ENCODE data around the gene ABRACL.
"Not testable (repeated sequence)": the region's sequence is repeated elsewhere in the genome, so short reads cannot be mapped to it uniquely, and the experiment has no call there.

The ABRACL gene

GRCh38 chr6:139020689-139021088, 7.9 kb upstream of the ABRACL start:
- TF ChIP-seq, protein P1, sequence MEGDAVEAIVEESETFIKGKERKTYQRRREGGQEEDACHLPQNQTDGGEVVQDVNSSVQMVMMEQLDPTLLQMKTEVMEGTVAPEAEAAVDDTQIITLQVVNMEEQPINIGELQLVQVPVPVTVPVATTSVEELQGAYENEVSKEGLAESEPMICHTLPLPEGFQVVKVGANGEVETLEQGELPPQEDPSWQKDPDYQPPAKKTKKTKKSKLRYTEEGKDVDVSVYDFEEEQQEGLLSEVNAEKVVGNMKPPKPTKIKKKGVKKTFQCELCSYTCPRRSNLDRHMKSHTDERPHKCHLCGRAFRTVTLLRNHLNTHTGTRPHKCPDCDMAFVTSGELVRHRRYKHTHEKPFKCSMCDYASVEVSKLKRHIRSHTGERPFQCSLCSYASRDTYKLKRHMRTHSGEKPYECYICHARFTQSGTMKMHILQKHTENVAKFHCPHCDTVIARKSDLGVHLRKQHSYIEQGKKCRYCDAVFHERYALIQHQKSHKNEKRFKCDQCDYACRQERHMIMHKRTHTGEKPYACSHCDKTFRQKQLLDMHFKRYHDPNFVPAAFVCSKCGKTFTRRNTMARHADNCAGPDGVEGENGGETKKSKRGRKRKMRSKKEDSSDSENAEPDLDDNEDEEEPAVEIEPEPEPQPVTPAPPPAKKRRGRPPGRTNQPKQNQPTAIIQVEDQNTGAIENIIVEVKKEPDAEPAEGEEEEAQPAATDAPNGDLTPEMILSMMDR (IDR thresholded peaks at IDR 0.05; ENCODE audit: low read length): no peak
- no peak for TF ChIP-seq EZH2phosphoT487 (IDR thresholded peaks at IDR 0.05; ENCODE audit: low read length)
- TF ChIP-seq EZH2 (optimal IDR thresholded peaks at IDR 0.05; ENCODE audit: low read depth, low read length): no peak
- Histone ChIP-seq H3K4me2 (ENCODE audit: low read depth, low read length) (no peak overlapping the region), H3F3A (ENCODE audit: insufficient read depth, low read length) (no peaks in the 10 kb centered on the region), H3K4me3 (ENCODE audit: low read length) (no peak overlapping the region), H3K36me3 (replicated peaks; ENCODE audit: insufficient read depth, low read length) (no peaks in the 10 kb centered on the region), H2AFZ (ENCODE audit: low read length) (no peak overlapping the region), H3K9me2 (replicated peaks; ENCODE audit: insufficient read depth, low read length) (no peaks in the 10 kb centered on the region), H3K27me3 (replicated peaks; ENCODE audit: insufficient read depth, low read length) (no peaks in the 10 kb centered on the region), H3K27ac (ENCODE audit: low read length) (no peak overlapping the region), H3K79me2 (ENCODE audit: low read length) (no peaks in the 10 kb centered on the region), H4K20me1 (ENCODE audit: insufficient read depth, low read length) (no peaks in the 10 kb centered on the region), H3K9me3 (replicated peaks; ENCODE audit: insufficient read depth, low read length) (no peaks in the 10 kb centered on the region), H3K9ac (ENCODE audit: low read length) (no peak overlapping the region), H3K4me1 (ENCODE audit: low read length) (no peaks in the 10 kb centered on the region)
- DNase-seq: no peak

- not testable (repeated sequence) for H3K4me2 ChIP-seq (ENCODE audit: low read depth, low read length); H3K9ac ChIP-seq (ENCODE audit: low read length); H3F3A ChIP-seq (ENCODE audit: insufficient read depth, low read length); H3K4me3 ChIP-seq (ENCODE audit: low read length); H3K4me1 ChIP-seq (ENCODE audit: low read length); H2AFZ ChIP-seq (ENCODE audit: low read length); H3K9me2 ChIP-seq (replicated peaks; ENCODE audit: insufficient read depth, low read length); H3K36me3 ChIP-seq (replicated peaks; ENCODE audit: insufficient read depth, low read length); H3K27me3 ChIP-seq (replicated peaks; ENCODE audit: insufficient read depth, low read length); H3K9me3 ChIP-seq (replicated peaks; ENCODE audit: insufficient read depth, low read length); H3K27ac ChIP-seq (ENCODE audit: low read length); DNase-seq; H4K20me1 ChIP-seq (ENCODE audit: insufficient read depth, low read length)
- peaks cover 10% of the 10 kb centered on the region for H3K79me2 ChIP-seq (ENCODE audit: low read length)
Measured at GRCh38 chr6:139025416-139025815, 3.1 kb upstream of the ABRACL start.

DNA sequence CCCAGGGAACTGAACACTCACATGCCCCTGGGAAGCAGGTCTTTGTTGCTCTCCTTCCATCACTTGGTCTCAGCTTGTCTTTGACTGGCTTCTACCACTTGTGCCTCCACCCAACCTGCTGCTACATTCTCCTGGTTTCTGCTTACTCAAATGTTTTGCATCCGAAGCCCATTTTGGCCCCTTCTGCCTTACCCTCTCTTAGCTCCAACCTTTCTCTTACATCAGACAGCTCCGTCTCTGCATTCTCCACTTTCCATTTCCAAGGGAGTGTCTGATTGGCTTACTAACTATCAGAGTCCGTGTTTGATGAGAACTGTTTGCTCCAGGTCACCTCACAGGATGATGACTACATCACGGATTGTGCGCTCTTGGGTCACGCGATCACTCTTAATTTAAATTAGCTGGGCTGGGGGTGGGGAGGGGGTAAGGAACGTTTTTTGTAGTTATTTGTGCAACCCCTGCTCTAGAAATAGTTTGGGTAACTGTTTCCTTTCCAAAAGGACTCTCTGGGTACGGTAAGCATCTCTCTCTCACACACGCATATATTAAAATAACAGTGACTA, 844 bp upstream of the ABRACL start:
- no peaks in the 10 kb centered on the region for H4K20me1 ChIP-seq (ENCODE audit: insufficient read depth, low read length)
- peak; percentile 7 for DNase-seq
- H3K4me1 ChIP-seq (ENCODE audit: low read length): peaks cover 7% of the 10 kb centered on the region; the same call in 1 of the 2 replicates
- peak overlapping the region; percentile 74; the same call in 1 of the 2 replicates for H3K9ac ChIP-seq (ENCODE audit: low read length)
- H3K4me2 ChIP-seq (ENCODE audit: low read depth, low read length): peak overlapping the region; percentile 89
- peak overlapping the region; percentile 95 for H3K4me3 ChIP-seq (ENCODE audit: low read length)
- peaks cover 20% of the 10 kb centered on the region for H3K79me2 ChIP-seq (ENCODE audit: low read length)
- H3K9me2 ChIP-seq (replicated peaks; ENCODE audit: insufficient read depth, low read length): no peaks in the 10 kb centered on the region
- TF ChIP-seq EZH2 (optimal IDR thresholded peaks at IDR 0.05; ENCODE audit: low read depth, low read length) (no peak), EZH2phosphoT487 (IDR thresholded peaks at IDR 0.05; ENCODE audit: low read length) (no peak)
- TF ChIP-seq, protein P1 (IDR thresholded peaks at IDR 0.05; ENCODE audit: low read length): no peak
- H3F3A ChIP-seq (ENCODE audit: insufficient read depth, low read length): peaks cover 6% of the 10 kb centered on the region; the same call in 1 of the 2 replicates
- no peaks in the 10 kb centered on the region for H3K9me3 ChIP-seq (replicated peaks; ENCODE audit: insufficient read depth, low read length)
- peak overlapping the region; percentile 89 for H2AFZ ChIP-seq (ENCODE audit: low read length)
- H3K27ac ChIP-seq (ENCODE audit: low read length): peak overlapping the region; percentile 43; the same call in 1 of the 2 replicates
- H3K27me3 ChIP-seq (replicated peaks; ENCODE audit: insufficient read depth, low read length): no peaks in the 10 kb centered on the region
- H3K36me3 ChIP-seq (replicated peaks; ENCODE audit: insufficient read depth, low read length): no peaks in the 10 kb centered on the region

GRCh38 chr6:139028215-139028657, 309 bp upstream of the ABRACL start:
- H4K20me1 ChIP-seq (ENCODE audit: insufficient read depth, low read length): no peaks in the 10 kb centered on the region
- H3K9ac ChIP-seq (ENCODE audit: low read length): peak overlapping the region; percentile 74; the same call in 1 of the 2 replicates
- peak overlapping the region; percentile 43; the same call in 1 of the 2 replicates for H3K27ac ChIP-seq (ENCODE audit: low read length)
- H3K36me3 ChIP-seq (replicated peaks; ENCODE audit: insufficient read depth, low read length): no peaks in the 10 kb centered on the region
- peak overlapping the region; percentile 89 for H3K4me2 ChIP-seq (ENCODE audit: low read depth, low read length)
- peaks cover 6% of the 10 kb centered on the region; the same call in 1 of the 2 replicates for H3F3A ChIP-seq (ENCODE audit: insufficient read depth, low read length)
- H3K9me2 ChIP-seq (replicated peaks; ENCODE audit: insufficient read depth, low read length): no peaks in the 10 kb centered on the region
- TF ChIP-seq EZH2 (optimal IDR thresholded peaks at IDR 0.05; ENCODE audit: low read depth, low read length) (no peak), EZH2phosphoT487 (IDR thresholded peaks at IDR 0.05; ENCODE audit: low read length) (no peak)
- TF ChIP-seq, protein P1 (IDR thresholded peaks at IDR 0.05; ENCODE audit: low read length): no peak
- H3K4me3 ChIP-seq (ENCODE audit: low read length): peak overlapping the region; percentile 95
- H3K9me3 ChIP-seq (replicated peaks; ENCODE audit: insufficient read depth, low read length): no peaks in the 10 kb centered on the region
- peaks cover 20% of the 10 kb centered on the region for H3K79me2 ChIP-seq (ENCODE audit: low read length)
- H2AFZ ChIP-seq (ENCODE audit: low read length): peak overlapping the region; percentile 89
- DNase-seq: no peak
- no peaks in the 10 kb centered on the region for H3K27me3 ChIP-seq (replicated peaks; ENCODE audit: insufficient read depth, low read length)
- peaks cover 7% of the 10 kb centered on the region; the same call in 1 of the 2 replicates for H3K4me1 ChIP-seq (ENCODE audit: low read length)
